ENCODE results near the gene PLA2G12B. TPM values are rescaled to one million over a fixed set of nuclear protein-coding genes. Genes with fewer than 3 reads are reported as not detected.

PLA2G12B gene
- total RNA-seq, 1 experiment from 2014 or later, result not detected

DNA sequence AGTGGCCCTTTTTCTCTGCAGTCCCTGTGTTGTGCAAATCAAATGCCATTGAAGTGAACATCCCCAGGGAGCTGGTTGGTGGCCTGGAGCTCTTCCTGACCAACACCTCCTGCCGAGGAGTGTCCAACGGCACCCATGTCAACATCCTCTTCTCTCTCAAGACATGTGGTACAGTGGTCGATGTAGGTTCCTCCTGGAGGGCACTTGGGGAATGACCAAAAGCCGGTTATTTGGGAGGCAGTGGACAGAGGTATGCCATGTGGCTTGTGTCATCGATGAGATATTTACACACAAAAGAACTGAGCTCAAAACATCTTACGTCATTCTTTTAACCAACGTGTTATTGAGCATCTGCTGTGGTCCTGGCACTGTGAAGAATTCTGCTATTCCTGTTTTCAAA, 41.3 kb downstream of the PLA2G12B start:
- Mint-ChIP-seq H3K27me3 (ENCODE audit: insufficient read depth, unreplicated experiment) (no peaks in the 10 kb centered on the region), H3K4me1 (ENCODE audit: insufficient read depth, unreplicated experiment) (peaks cover 5% of the 10 kb centered on the region), H3K27ac (ENCODE audit: low read depth, unreplicated experiment) (no peak overlapping the region), H3K4me3 (ENCODE audit: unreplicated experiment) (no peak overlapping the region), H3K36me3 (ENCODE audit: insufficient read depth, unreplicated experiment) (no peaks in the 10 kb centered on the region), H3K9me3 (ENCODE audit: unreplicated experiment) (peaks cover 15% of the 10 kb centered on the region)
- no TSS peak for BruUV-seq (replicated peaks)
- TF ChIP-seq, protein P1, sequence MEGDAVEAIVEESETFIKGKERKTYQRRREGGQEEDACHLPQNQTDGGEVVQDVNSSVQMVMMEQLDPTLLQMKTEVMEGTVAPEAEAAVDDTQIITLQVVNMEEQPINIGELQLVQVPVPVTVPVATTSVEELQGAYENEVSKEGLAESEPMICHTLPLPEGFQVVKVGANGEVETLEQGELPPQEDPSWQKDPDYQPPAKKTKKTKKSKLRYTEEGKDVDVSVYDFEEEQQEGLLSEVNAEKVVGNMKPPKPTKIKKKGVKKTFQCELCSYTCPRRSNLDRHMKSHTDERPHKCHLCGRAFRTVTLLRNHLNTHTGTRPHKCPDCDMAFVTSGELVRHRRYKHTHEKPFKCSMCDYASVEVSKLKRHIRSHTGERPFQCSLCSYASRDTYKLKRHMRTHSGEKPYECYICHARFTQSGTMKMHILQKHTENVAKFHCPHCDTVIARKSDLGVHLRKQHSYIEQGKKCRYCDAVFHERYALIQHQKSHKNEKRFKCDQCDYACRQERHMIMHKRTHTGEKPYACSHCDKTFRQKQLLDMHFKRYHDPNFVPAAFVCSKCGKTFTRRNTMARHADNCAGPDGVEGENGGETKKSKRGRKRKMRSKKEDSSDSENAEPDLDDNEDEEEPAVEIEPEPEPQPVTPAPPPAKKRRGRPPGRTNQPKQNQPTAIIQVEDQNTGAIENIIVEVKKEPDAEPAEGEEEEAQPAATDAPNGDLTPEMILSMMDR (IDR thresholded peaks at IDR 0.05; ENCODE audit: unreplicated experiment), result no peak
- POLR2A ChIA-PET, result no interaction called here
- no peak for DNase-seq (ENCODE audit: unreplicated experiment)
- CTCF ChIA-PET, result no interaction called here
- intact Hi-C loops (cut with micrococcal nuclease), result no loop called here

DNA sequence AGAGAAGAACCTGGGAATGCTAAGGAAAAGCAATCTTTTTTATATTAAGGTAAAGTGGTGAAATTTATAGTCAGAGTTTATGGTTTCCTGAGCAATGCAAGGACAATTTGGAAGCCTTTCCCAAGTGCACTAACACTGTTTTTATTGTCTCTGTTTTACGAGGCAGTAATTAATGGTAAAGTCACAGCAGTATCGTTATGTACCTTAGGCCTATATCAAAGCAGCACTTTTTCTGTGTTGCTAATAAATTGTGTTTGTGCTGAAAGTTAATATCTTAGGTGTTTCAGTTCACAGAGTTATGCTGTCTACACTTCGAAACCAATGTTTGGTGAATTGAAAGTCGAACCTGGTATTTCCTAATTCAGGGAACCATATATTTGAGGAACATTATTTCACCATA, 41.9 kb downstream of the PLA2G12B start:
- Mint-ChIP-seq H3K9me3 (ENCODE audit: unreplicated experiment) (peaks cover 9% of the 10 kb centered on the region), H3K27me3 (ENCODE audit: insufficient read depth, unreplicated experiment) (no peaks in the 10 kb centered on the region), H3K27ac (ENCODE audit: low read depth, unreplicated experiment) (no peak overlapping the region), H3K4me3 (ENCODE audit: unreplicated experiment) (no peak overlapping the region), H3K36me3 (ENCODE audit: insufficient read depth, unreplicated experiment) (no peaks in the 10 kb centered on the region), H3K4me1 (ENCODE audit: insufficient read depth, unreplicated experiment) (peaks cover 5% of the 10 kb centered on the region)
- POLR2A ChIA-PET, result no interaction called here
- TF ChIP-seq, protein P1 (IDR thresholded peaks at IDR 0.05; ENCODE audit: unreplicated experiment), result no peak
- intact Hi-C loops (cut with micrococcal nuclease), result no loop called here
- BruUV-seq (replicated peaks), result no TSS peak
- no peak for DNase-seq (ENCODE audit: unreplicated experiment)
- CTCF ChIA-PET, result no interaction called here

DNA sequence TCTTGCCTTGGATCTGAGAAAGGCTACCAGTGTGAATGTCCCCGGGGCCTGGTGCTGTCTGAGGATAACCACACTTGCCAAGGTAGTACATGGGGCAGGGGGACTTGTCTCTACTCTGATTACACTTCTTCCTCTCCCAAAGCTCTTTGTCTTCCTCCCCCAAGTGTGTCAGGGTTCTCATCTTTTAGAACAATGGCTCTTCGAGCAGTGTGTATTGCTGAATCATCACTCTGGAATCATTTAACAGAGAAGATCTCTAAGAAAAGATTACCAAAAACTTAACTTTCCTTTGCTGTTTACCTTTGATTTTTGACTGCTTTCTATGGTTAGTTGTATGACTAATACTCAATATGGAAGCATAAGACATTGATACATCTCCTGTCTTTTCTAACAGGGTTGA, 42.8 kb downstream of the PLA2G12B start:
- H3K27me3 Mint-ChIP-seq (ENCODE audit: insufficient read depth, unreplicated experiment), result no peaks in the 10 kb centered on the region
- H3K27ac Mint-ChIP-seq (ENCODE audit: low read depth, unreplicated experiment), result no peak overlapping the region
- H3K36me3 Mint-ChIP-seq (ENCODE audit: insufficient read depth, unreplicated experiment), result peaks cover under 1% of the 10 kb centered on the region
- no TSS peak for BruUV-seq (replicated peaks)
- DNase-seq (ENCODE audit: unreplicated experiment), result no peak
- H3K4me3 Mint-ChIP-seq (ENCODE audit: unreplicated experiment), result no peak overlapping the region
- ChIA-PET CTCF (no interaction called here), POLR2A (no interaction called here)
- H3K9me3 Mint-ChIP-seq (ENCODE audit: unreplicated experiment), result peaks cover 7% of the 10 kb centered on the region
- TF ChIP-seq, protein P1 (IDR thresholded peaks at IDR 0.05; ENCODE audit: unreplicated experiment), result no peak
- intact Hi-C loops (cut with micrococcal nuclease), result no loop called here
- peaks cover 5% of the 10 kb centered on the region for H3K4me1 Mint-ChIP-seq (ENCODE audit: insufficient read depth, unreplicated experiment)

DNA sequence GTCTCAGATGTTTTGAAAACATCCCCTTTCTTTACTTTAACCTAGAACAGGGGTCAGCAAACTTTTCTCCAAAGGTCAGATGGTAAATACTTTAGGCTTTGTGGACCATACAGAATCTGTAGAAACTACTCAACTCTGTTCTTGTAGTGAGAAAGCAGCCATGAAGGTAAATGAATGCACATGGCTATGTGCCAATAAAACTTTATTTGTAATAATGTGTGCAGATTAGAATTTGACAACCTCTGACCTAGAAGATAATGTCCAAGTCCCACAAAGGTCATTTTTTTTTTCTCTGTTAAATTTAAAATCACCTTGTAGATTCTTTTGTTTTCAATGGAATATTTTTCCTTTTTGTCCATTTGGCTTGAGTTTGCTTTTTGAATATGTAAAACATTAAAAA, 43.9 kb downstream of the PLA2G12B start:
- TF ChIP-seq, protein P1 (IDR thresholded peaks at IDR 0.05; ENCODE audit: unreplicated experiment), result no peak
- POLR2A ChIA-PET, result no interaction called here
- Mint-ChIP-seq H3K4me3 (ENCODE audit: unreplicated experiment) (no peak overlapping the region), H3K4me1 (ENCODE audit: insufficient read depth, unreplicated experiment) (peaks cover 10% of the 10 kb centered on the region), H3K27ac (ENCODE audit: low read depth, unreplicated experiment) (no peak overlapping the region), H3K9me3 (ENCODE audit: unreplicated experiment) (peaks cover 7% of the 10 kb centered on the region), H3K36me3 (ENCODE audit: insufficient read depth, unreplicated experiment) (peaks cover 5% of the 10 kb centered on the region), H3K27me3 (ENCODE audit: insufficient read depth, unreplicated experiment) (no peaks in the 10 kb centered on the region)
- BruUV-seq (replicated peaks), result no TSS peak
- CTCF ChIA-PET, result interaction anchor here (0.6 kb wide), 1 partner anchor 17 kb away, joined by 3 read pairs; no protein-coding TSS in a partner anchor
- intact Hi-C loops (cut with micrococcal nuclease), result no loop called here
- DNase-seq (ENCODE audit: unreplicated experiment), result no peak
